MM.1S (cell line): Measurements from ENCODE around the gene CD38.

Experiments
- EZH2 ChIP-seq: fragments of 300-600 bp; sonication (generic); optimal IDR thresholded peaks from 2 replicates; pipeline ENCODE3; 2017; ENCODE audit warnings: low read depth, mild to moderate bottlenecking, antibody characterized with exemption, low read length, mixed read lengths
- EZH2phosphoT487 ChIP-seq: fragments of 300-600 bp; sonication (generic); IDR thresholded peaks from 2 replicates; pipeline ENCODE4 v1.6.1; 2018; ENCODE audit warnings: antibody characterized with exemption, low read length
- TF ChIP-seq, protein P1 (sequence below): fragments of 300-600 bp; sonication (generic); IDR thresholded peaks from 2 replicates; pipeline ENCODE4 v1.5.1; 2016; ENCODE audit warnings: antibody characterized with exemption, low read length, mixed read lengths

GRCh38 chr4:15884666-15885065 lies 106.5 kb downstream of the CD38 start:
- TF ChIP-seq, protein P1, sequence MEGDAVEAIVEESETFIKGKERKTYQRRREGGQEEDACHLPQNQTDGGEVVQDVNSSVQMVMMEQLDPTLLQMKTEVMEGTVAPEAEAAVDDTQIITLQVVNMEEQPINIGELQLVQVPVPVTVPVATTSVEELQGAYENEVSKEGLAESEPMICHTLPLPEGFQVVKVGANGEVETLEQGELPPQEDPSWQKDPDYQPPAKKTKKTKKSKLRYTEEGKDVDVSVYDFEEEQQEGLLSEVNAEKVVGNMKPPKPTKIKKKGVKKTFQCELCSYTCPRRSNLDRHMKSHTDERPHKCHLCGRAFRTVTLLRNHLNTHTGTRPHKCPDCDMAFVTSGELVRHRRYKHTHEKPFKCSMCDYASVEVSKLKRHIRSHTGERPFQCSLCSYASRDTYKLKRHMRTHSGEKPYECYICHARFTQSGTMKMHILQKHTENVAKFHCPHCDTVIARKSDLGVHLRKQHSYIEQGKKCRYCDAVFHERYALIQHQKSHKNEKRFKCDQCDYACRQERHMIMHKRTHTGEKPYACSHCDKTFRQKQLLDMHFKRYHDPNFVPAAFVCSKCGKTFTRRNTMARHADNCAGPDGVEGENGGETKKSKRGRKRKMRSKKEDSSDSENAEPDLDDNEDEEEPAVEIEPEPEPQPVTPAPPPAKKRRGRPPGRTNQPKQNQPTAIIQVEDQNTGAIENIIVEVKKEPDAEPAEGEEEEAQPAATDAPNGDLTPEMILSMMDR: no peak
- TF ChIP-seq EZH2 (no peak), EZH2phosphoT487 (no peak)
